MCF 10A (cell line): Measurements from ENCODE around the gene PTPRF. TPM values are rescaled to one million over a fixed set of nuclear protein-coding genes. Genes with fewer than 3 reads are reported as not detected.

Source experiments
- BruUV-seq: library from RNA; stranded (reverse); fragments of 400-500 nt; replicated peaks from 2 replicates; lab custom pipeline; 2021; lab: Mats Ljungman, UMichigan
- CTCF ChIA-PET: fragments of 300-600 bp; sonication (Branson Sonifier 250); formaldehyde crosslinking; extraction: SDS; loops from one replicate; lab custom pipeline; 2021; ENCODE audit warnings: antibody characterized with exemption, inconsistent platforms; lab: Yijun Ruan, JAX
- POLR2A ChIA-PET: fragments of 300-600, 350-650 bp; sonication (Branson Sonifier 250); formaldehyde crosslinking; extraction: SDS; loops from one replicate; lab custom pipeline; 2020; ENCODE audit warnings: antibody characterized with exemption, inconsistent platforms; lab: Yijun Ruan, JAX
- DNase-seq: peaks from one replicate; pipeline ENCODE4 v3.0.0-alpha.2; 2018; ENCODE audit not compliant: unreplicated experiment
- H3K27ac Mint-ChIP-seq: one replicate; pipeline ENCODE4 v1.8.0; 2022; ENCODE audit warnings: mild to moderate bottlenecking, low read depth, mixed read lengths; ENCODE audit not compliant: unreplicated experiment
- H3K27me3 Mint-ChIP-seq: one replicate; pipeline ENCODE4 v1.8.0; 2022; ENCODE audit warnings: mixed read lengths; ENCODE audit not compliant: insufficient read depth, unreplicated experiment
- H3K36me3 Mint-ChIP-seq: one replicate; pipeline ENCODE4 v1.8.0; 2022; ENCODE audit warnings: mild to moderate bottlenecking, moderate library complexity, mixed read lengths; ENCODE audit not compliant: insufficient read depth, unreplicated experiment
- H3K4me1 Mint-ChIP-seq: one replicate; pipeline ENCODE4 v1.8.0; 2022; ENCODE audit warnings: mixed read lengths; ENCODE audit not compliant: insufficient read depth, unreplicated experiment
- H3K4me3 Mint-ChIP-seq: one replicate; pipeline ENCODE4 v1.8.0; 2022; ENCODE audit warnings: mild to moderate bottlenecking, moderate library complexity, mixed read lengths; ENCODE audit not compliant: unreplicated experiment
- H3K9me3 Mint-ChIP-seq: one replicate; pipeline ENCODE4 v1.8.0; 2022; ENCODE audit warnings: mixed read lengths; ENCODE audit not compliant: unreplicated experiment
- CTCF ChIP-seq: fragments of 200-600 bp; IDR thresholded peaks from one replicate; pipeline ENCODE4 v1.8.0; 2022; ENCODE audit warnings: antibody characterized with exemption, mild to moderate bottlenecking; ENCODE audit not compliant: unreplicated experiment
- intact Hi-C: fragments of 100-400 bp; cut with micrococcal nuclease; formaldehyde crosslinking; loops from 2 replicates; pipeline ENCODE4 v1.14.1; 2022
- total RNA-seq: library from RNA; stranded (reverse); gene quantifications from 2 replicates; pipeline ENCODE4 v1.2.3, GENCODE V29; 2022

PTPRF gene
- total RNA-seq, 1 experiment from 2014 or later: 67.2 TPM

DNA sequence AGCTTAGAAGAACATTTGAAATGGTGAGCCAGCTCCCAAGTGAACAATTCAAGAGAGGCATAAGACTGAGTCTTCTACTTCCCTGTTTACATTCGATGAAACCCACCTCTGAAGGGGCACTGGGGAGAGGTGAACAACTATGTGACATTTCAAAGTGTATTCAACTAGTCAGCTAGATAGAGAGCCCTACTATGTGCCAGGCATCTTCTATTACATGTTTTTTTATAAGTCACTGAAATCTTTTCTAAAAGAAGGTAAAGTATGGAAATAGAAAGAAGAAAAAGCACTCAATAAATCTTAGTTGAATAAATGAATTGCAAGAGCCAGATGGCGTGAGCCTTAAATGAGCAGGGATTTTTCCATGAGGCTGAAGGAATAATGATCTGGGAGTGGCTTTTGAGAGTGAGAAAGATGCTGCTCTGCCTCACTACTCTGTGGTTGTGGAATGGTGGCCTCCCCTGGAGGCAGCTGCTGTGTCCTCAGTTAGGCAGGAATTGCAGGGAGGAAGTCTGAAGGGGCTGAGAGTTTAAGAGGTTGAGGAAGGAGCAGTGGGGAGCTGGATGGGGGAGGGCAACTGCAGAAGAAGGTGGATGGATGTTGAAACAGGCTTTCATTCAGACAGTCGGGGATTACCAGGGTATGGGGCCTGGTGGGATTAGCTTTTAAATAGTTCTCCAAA is 10.4 kb upstream of the PTPRF start:
- no peaks in the 10 kb centered on the region for H3K27me3 Mint-ChIP-seq
- no peak for DNase-seq
- TF ChIP-seq CTCF: no peak
- no peaks in the 10 kb centered on the region for H3K36me3 Mint-ChIP-seq
- peaks cover 22% of the 10 kb centered on the region for H3K4me1 Mint-ChIP-seq
- ChIA-PET CTCF (interaction anchor here (0.6 kb wide), 1 partner anchor 208 kb away, joined by 3 read pairs; no protein-coding TSS in a partner anchor), POLR2A (interaction anchor here (0.6 to 1.2 kb wide), 2 partner anchors 47 to 121 kb away, joined by 3 to 5 read pairs; no protein-coding TSS in a partner anchor)
- H3K4me3 Mint-ChIP-seq: no peak overlapping the region
- BruUV-seq: no TSS peak
- intact Hi-C loops: no loop called here
- no peak overlapping the region for H3K27ac Mint-ChIP-seq
- no peaks in the 10 kb centered on the region for H3K9me3 Mint-ChIP-seq

GRCh38 chr1:43521078-43521477 is 9.6 kb upstream of the PTPRF start:
- DNase-seq: no peak
- H3K4me3 Mint-ChIP-seq: no peak overlapping the region
- no TSS peak for BruUV-seq
- H3K4me1 Mint-ChIP-seq: peaks cover 28% of the 10 kb centered on the region
- no peak overlapping the region for H3K27ac Mint-ChIP-seq
- intact Hi-C loops: no loop called here
- H3K27me3 Mint-ChIP-seq: no peaks in the 10 kb centered on the region
- H3K36me3 Mint-ChIP-seq: no peaks in the 10 kb centered on the region
- TF ChIP-seq CTCF: no peak
- CTCF ChIA-PET: interaction anchor here (0.5 to 0.6 kb wide), 2 partner anchors 64 to 607 kb away, joined by 3 read pairs; no protein-coding TSS in a partner anchor
- POLR2A ChIA-PET: interaction anchor here (1.0 to 2.3 kb wide), 3 partner anchors 29 to 151 kb away, joined by 3 to 10 read pairs (median 3); partner anchors contain the start of gene KDM4A
- no peaks in the 10 kb centered on the region for H3K9me3 Mint-ChIP-seq

DNA sequence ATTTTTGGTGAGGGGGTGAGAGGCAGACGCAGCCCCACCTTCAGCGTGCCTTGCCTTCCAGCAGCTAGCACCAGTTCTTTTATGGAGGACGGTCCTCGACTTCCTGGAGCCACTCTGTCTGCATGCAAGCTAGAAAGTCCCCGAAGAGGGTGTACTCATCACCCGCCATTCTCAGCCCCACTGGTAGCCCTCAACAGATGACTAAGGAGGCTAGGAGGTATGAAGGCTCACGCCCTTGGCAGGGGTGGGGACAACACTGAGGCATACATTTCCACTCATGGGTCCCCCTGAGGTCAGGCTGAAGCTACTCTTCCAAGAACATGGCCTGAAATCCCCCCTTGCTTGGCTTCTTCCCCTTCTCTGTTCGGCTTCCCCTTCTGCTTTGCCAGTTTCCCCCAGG is 8.9 kb upstream of the PTPRF start:
- Mint-ChIP-seq H3K9me3 (no peaks in the 10 kb centered on the region), H3K36me3 (no peaks in the 10 kb centered on the region), H3K27me3 (no peaks in the 10 kb centered on the region), H3K4me1 (peaks cover 29% of the 10 kb centered on the region), H3K27ac (no peak overlapping the region), H3K4me3 (no peak overlapping the region)
- ChIA-PET POLR2A (interaction anchor here (1.0 to 2.3 kb wide), 4 partner anchors 29 to 187 kb away, joined by 3 to 10 read pairs (median 3); partner anchors contain the start of gene KDM4A), CTCF (interaction anchor here (0.5 kb wide), 1 partner anchor 1760 kb away, joined by 5 read pairs; no protein-coding TSS in a partner anchor)
- DNase-seq: no peak
- intact Hi-C loops: no loop called here
- BruUV-seq: no TSS peak
- no peak for TF ChIP-seq CTCF

DNA sequence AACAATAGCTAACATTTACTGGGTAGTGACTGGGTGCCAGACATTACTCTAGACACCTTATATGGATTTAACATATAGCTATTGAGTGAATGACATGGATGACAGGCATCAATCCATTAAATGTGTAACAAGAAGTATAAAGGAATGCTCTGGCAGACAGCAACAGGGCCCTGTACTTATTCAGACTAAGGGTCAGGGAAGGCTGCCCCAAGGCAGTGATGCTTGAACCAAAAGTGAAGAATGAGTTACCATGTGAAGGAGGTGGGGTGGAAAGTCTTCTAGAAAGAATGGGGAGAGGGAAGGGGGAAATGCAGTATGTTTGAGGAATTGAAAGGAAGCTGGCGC is 8.3 kb upstream of the PTPRF start:
- peak overlapping the region; percentile 24 for H3K27ac Mint-ChIP-seq
- DNase-seq: no peak
- H3K4me1 Mint-ChIP-seq: peaks cover 29% of the 10 kb centered on the region
- no peaks in the 10 kb centered on the region for H3K36me3 Mint-ChIP-seq
- H3K27me3 Mint-ChIP-seq: no peaks in the 10 kb centered on the region
- intact Hi-C loops: no loop called here
- no peak for TF ChIP-seq CTCF
- no TSS peak for BruUV-seq
- ChIA-PET POLR2A (interaction anchor here (1.1 to 2.3 kb wide), 3 partner anchors 28 to 186 kb away, joined by 3 to 10 read pairs (median 3); partner anchors contain the start of gene KDM4A), CTCF (interaction anchor here (0.6 to 0.7 kb wide), 2 partner anchors 243 to 867 kb away, joined by 3 read pairs; no protein-coding TSS in a partner anchor)
- H3K9me3 Mint-ChIP-seq: no peaks in the 10 kb centered on the region
- H3K4me3 Mint-ChIP-seq: no peak overlapping the region
